Stimulated activated CD4-positive, alpha-beta T cell treated with anti-CD3 and anti-CD28 coated beads, TNF-alpha, amount 100 ng/mL, for 1 hour (primary cell): ENCODE measurements around the gene GLO1.

Experiments used
- DNase-seq, 3 donors: peaks; one replicate each; pipeline ENCODE4 v3.0.0-alpha.2; 2020; ENCODE audit warnings: low read depth in 3 of 3, low spot score in 1 of 3

The GLO1 gene

DNA sequence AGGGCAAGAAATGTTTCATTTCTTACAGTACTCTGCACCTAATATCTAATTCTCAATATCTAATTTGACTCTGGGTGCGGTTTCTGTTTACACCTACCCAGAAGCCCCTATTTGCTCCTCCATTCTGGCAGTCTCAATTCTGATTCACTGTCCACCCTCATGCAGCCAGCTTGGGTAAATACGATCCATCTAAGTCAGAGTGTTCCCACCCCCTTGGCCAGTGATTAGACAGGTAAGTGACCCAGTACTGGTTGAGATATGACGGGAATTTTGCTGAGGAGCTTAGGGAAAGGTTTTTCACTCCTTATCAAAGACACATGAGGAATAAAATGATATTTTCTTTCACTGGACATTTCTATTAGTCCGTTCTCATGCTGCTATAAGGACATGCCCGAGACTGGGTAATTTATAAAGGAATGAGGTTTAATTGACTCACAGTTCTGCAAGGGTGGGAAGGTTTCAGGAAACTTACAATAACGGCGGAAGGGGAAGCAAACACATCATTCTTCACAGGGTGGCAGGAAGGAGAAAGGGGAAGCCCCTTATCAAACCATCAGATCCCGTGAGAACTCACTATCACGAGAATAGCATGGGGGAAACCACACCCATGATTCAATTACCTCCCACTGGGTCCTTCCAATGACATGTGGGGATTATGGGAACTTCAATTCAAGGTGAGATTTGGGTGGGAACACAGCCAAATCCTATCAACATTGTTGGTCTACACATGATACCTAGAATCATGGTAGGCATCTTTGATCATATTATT is 29.4 kb downstream of the GLO1 start:
- no peak for DNase-seq

- DNase-seq = no peak
Measured at GRCh38 chr6:38671885-38672467, 31.0 kb downstream of the GLO1 start.

DNA sequence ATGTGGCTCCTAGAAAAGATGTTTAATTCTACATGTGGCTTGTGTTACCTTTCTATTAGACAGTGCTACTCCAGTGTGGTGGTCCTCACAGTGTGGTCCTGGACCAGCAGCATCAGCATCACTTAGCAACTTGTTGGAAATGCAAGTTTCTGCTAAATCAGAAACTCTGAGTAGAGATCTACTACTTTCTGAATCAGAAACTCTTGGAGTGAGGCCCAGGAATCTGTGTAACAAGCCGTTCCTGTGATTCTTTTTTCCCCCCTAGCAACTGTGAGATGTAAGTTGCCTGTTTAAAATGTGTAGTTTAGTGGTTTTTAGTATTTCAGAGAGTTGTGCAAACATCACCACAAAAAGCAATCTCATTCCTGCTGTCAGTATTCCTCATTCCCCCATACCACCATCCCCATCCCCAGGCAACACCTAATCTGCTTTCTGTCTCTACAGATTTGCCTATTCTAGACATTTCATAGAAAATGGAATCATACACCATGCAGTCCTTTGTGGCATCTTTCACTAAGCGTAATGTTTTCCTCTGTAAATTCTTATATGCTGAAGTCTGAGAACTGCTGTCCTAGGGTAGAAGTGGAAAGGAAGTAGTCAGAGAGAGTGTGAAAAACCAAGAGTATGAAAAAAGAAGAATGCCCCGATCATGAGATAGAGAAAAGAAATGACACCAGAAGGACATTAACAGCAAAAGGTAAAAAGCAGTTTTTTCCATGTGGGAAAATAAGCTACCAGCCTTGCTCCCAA is 44.4 kb downstream of the GLO1 start:
- no peak for DNase-seq

- DNase-seq = no peak
Measured at GRCh38 chr6:38656896-38657295, 46.0 kb downstream of the GLO1 start.

GRCh38 chr6:38654263-38654662 is 48.7 kb downstream of the GLO1 start:
- DNase-seq = no peak

DNA sequence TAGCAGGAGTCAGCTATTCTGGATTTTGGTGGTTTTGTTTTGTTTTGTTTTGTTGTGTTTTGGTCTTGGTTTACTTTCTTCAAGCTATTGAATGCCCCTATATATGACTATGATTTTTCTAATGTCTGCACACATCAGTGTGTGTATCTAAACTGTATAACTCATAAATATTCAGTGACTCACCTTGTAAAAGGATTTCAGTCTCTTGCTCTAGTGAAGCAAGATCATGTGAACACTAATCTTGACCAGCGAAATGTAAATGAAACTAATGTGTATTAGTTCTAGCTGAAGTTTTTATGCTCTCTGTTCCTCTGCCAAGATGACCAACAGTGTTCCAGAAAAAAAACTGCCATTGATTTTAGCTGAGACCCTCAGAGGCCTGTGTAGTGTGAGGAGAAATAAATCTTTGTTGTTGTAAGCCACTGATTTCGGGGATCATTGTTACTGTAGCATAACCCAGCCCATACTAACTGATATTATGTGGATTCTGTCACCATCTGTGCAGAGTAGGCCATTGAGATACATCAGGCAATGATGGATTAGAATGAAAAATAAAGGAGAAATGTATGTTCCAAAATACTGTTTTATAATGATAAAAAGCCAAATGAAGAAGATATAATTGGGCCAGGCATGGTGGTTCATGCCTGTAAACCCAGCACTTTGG is 51.7 kb downstream of the GLO1 start:
- DNase-seq = no peak

DNA sequence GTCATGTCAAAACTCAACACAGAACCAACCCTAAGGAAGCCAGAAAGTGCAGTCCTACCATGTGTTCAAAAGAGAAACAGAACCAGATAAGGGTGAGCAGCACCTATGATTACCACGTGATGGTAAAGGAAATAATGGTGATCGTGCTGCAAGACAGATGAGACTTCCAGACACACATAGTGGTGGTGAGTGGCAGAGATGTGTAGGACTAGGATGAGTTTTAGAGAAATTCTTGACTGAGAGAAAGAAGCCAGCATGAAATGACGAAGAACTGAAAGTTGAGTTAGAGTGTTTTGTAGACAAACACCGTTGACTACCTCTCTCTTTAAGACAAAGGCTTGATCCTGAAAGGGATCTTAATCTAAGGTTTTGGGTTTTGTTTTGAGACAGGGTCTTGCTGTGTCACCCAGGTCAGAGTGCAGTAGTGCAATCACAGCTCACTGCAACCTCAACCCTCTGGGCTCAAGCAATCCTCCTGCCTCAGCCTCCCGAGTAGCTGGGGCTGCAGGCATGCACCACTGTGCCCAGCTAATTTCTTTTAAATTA is 52.7 kb downstream of the GLO1 start:
- no peak for DNase-seq

DNA sequence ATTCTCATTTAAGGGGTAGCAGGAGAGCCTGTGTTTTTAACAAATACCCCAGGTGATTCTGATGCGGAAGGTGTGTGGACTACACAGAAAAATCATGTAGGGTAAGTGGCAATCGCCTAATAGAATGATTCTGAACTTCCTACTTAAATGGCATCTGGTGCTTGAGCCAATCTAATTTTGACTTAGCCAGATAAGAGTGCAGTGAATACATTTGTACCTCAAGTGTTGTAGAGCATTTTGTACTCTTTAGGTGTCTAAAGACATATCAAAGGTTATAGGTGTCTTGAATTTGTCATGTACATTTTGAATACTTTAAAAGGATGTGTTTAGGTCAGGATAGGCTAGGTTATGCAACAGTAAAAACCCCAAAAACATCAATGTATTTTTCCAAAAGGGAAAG is 53.2 kb downstream of the GLO1 start:
- DNase-seq = no peak

DNA sequence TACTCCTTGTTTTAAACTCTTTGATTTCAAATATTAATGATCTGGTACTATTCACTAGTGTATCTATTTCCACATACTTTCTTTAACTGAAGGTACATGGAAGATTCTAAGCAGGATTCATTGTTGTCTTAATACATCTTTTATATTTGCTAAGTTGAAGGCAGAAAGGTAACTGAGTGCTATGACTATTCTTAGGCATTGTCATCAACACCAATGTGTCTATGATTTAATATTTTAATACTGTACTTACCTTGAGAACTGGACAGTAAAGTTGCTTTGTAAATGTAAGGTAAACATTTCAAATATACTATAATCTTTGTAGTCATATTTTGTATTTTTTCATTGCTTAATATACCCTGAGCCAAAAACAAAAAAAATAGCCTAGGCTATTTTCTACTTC is 54.3 kb downstream of the GLO1 start:
- DNase-seq = no peak

DNA sequence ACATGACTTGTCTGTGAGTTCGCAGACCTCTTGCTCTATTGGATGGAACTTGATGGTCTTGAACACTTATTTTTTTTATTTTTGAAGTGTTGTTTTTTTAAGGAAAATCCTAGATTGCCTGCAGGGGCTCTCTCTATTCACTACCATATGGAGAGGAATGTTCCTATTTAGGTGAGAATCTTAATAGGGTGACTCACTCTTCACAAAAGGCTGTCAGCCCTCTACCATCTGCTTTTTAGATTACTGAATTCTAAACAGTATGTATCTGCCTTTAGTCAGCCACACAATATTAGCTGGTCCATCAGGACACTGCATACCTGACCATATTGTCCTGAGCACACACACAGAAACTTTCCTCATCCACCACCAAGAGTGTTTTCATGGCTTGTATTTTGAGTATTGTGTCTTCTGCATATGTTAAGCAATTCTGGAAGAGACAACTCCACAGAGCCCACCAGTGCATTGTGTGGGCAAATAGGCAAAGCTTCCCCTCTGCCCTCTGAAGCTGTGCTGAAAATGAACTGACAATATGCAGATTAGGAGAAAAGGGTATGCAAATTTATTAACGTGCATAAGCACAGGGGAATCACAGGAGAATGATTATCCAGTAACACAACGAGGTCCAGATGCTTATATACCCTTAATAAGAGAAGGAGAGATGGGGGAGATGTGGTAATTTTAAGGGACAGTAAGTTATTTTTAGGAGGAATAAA is 56.6 kb downstream of the GLO1 start:
- no peak for DNase-seq

DNA sequence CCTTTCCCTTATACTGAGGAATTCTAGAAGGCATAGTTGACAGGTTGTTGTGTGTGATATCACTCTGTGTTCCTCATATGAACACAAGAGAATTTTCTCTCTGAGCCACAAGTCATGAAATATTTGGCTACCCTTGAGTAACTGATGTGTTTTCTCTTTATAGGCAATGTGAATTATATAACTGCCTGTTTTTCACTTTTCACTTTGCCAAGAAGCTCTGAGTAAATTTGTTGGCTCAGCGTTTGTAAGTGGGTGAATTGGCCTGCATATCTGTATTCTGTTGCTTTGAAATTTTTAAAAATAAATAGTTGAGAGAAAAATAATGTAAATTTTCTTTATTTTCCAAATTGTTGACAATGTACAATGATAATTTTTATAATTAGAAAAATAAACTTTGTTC is 58.0 kb downstream of the GLO1 start:
- DNase-seq = no peak

DNA sequence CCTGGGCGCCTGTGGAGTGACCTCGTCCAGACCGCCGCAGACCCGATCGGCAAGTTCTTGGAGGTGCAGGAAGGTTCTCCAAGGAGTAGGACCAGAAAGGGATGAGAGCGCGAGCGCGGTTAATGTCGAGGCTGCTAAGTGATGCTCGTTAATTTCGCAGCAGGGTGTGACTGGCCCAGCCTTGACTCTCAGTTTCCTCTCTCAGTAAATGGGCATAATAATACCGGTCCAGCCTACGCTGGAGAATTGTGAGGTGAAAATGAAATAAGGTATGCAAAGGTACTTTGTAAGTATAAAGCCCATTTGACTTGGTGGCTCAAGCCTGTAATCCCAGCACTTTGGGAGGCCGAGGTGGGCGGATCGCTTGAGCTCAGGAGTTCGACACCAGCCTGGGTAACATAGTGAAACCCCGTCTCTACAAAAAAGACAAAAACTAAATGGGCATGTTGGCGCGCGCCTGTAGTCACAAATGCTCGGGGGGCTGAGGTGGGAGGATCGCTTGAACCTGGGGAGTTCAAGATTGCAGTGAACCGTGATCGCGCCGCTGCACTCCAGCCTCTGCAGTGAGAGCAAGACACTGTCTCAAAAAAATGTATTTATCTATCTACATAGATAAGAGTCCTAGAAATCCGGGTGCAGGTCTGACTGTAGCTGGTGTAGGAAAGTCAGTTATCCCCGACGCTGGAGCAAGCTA is 62.6 kb downstream of the GLO1 start:
- DNase-seq = no peak

- DNase-seq = peak; percentile 37 to 69 (median 52)
Measured at GRCh38 chr6:38639498-38640215, 63.3 kb downstream of the GLO1 start, which contains the start of gene BTBD9. Gene BTBD9, minus strand, starts transcription at chr6:38639929.

- peak; percentile 8 to 40 (median 29) for DNase-seq
Measured at GRCh38 chr6:38638941-38639497, 63.9 kb downstream of the GLO1 start.

DNA sequence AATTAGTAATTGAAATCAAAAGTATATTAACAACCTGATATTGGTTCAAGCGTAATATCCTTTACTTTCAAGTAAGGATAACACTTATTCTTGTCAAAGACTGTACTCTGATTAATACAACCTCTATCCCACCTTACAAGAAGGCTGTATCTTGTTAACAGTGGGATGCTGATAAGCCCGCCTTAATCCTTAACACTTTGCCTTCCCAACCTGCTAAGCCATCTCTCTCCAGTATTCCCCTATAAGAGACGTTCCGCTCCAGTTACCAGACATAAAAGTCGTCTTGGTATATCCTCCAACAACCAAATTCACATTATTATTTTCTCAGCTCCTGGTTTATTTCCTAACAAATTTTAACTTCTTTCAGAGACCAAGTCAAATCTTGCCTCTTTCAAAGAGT is 65.2 kb downstream of the GLO1 start:
- no peak for DNase-seq

GRCh38 chr6:38636027-38636426 is 66.9 kb downstream of the GLO1 start:
- no peak for DNase-seq

- DNase-seq = no peak
Measured at GRCh38 chr6:38634518-38634917, 68.4 kb downstream of the GLO1 start.

- no peak for DNase-seq
Measured at GRCh38 chr6:38632490-38632889, 70.5 kb downstream of the GLO1 start.

- no peak for DNase-seq
Measured at GRCh38 chr6:38631186-38631783, 71.7 kb downstream of the GLO1 start.
